ENCODE results near the gene LYRM1.
"Not testable (repeated sequence)": the region's sequence is repeated elsewhere in the genome, so short reads cannot be mapped to it uniquely, and the experiment has no call there.

LYRM1 gene

DNA sequence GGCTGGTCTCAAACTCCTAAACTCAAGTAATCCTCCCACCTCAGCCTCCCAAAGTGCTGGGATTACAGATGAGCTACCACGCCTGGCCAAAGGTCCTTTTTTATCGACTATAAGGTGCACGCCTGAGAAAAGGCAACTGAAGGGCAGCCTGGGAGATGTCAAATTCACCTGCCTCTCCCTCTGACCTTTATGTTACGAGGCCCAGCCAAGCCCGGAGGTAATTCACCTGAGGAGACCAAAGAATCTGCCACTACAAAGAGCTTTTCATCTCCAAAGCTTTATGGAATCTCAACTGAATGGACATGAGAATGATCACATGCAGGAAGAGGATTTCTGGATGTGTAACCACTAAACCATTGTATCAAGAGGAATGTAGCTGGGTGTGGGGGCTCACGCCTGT is 37.2 kb downstream of the LYRM1 start:
- no peak for DNase-seq (ENCODE audit: low spot score)

DNA sequence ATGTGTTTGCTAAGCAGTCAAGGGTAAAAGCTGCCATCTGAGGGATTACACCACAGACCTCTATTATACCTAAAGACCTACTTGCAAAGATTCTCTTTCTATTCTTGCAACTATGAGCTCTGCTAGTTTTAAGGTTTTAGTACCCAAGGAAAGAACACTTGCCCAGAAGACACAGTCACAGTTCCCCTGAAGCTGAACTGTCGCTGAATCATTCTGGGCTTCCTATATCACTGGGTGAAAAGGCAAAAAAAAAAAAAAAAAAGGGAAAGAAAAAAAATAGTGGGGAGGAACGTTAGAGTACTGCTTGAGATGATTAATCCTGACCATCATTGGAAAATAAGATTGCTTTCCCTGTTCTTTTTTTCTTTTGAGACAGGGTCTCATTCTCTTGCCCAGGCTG is 37.9 kb downstream of the LYRM1 start:
- DNase-seq (ENCODE audit: low spot score), result no peak

DNA sequence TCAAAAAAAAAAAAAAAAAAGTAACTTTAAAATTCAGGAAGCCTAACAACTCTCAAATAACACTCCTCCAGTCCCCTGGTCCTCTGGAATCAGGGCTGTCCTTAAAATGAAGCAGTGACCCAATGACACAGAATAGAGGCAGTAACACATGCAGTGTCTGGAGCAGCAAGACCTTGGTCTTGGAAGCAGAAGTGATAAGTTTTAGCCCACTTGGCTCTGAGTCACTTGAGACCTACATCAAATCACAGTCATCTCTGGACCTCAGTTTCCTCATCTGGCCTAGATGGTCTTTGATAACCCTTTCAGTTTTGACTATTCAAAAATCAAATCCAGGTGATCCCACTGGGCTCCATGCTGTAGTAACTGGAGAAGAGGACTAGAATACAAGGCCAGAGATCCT is 39.0 kb downstream of the LYRM1 start:
- DNase-seq (ENCODE audit: low spot score), result no peak

DNA sequence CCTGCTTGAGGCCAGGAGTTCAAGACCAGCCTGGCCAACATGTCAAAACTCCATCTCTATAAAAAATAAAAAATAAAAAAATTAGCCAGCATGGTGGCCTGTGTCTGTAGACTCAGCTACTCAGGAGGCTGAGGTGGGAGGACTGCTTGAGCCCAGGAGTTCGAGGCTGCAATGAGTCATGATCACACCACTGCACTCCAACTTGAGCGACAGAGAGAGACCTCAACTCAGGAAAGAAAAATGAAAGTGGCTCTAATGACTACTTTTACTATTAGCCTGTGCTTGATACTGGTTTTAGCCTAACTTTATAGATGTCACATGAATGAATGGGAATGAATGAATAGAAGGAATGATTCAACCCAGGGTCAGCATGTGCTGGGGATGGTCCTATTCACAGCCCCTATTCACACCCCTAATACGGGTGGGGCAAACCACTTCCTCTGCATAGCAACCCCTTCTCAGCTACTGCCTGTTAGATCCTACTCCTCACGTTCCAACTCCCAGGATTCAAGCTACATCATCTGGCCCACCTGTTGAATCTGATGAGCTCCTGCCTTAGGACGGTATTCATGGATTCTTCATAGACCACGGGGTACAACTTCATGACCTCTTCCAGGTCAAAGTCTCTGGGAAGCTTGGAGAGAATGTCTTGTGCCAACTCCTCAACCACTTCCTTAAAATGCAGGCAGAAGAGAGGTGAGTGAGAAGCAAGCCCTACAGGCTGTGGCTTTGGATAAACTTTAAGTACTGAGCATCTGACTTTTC is 40.5 kb downstream of the LYRM1 start:
- DNase-seq (ENCODE audit: low spot score), result no peak

DNA sequence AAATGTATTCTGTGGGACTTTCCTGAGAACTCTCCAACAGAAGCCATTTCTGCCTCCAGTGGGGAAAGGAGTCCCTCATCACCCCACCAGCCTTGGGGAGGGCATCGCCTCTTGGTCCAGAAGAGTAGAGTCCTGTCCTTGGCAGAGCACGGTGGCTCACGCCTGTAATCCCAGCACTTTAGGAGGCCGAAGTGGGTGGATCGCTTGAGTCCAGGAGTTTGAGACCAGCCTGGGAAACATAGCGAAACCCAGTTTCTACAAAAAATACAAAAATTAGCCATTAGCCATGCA is 41.0 kb downstream of the LYRM1 start:
- DNase-seq (ENCODE audit: low spot score), result no peak

DNA sequence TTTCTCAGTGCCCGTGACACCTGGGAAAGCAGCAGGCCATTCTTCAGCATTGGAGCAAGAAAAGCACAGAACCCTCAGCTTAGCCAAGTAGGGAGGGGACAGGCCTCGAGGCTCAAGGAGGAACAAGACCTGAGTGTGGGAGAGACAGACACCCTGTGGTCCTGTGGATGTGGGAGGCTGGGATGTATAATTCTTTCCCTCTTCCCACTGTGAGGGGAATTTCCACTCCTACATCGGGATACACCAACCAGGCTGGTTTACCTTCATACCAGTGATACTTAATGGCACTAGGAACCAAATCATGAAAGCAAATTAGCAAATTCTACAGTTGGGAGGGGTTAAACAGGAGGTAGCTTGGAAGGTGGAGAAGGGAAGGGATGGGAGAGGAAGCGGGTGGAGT is 41.7 kb downstream of the LYRM1 start:
- no peak for DNase-seq (ENCODE audit: low spot score)

DNA sequence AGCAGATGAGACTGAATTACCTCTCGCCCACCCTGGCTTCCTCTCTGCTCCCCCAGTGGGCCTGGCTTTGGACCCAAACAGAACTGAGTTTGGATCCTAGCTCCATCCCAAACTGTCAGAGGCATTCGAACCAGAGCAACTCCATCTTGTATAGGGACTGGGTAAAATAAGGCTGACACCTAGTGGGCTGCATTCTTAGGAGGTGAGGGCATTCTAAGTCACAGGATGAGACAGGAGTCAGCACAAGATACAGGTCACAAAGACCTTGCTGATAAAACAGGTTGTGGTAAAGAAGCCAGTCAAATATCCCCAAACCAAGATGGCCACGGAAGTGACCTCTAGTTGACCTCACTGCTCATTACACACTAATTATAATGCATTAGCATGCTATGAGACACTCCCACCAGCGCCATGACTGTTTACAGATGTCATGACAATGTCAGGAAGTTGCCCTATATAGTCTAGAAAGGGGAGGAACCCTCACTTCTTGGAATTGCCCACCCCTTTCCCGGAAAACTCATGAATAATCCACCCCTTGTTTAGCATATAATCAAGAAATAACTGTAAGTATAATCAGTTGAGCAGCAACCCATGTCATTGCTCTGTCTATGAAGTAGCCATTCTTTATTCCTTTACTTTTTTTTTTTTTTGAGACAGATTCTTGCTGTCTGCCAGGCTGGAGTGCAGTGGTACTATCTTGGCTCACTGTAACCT is 44.4 kb downstream of the LYRM1 start:
- DNase-seq (ENCODE audit: low spot score), result no peak

DNA sequence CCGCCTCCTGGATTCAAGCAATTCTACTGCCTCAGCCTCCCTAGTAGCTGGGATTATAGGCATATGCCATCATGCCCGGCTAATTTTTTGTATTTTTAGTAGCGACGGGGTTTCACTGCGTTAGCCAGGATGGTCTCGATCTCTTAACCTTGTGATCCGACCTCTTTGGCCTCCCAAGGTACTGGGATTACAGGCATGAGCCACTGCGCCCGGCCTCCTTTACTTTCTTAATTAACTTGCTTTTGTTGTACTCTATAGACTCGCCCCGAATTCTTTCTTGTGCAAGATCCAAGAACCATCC is 45.0 kb downstream of the LYRM1 start:
- not testable (repeated sequence) for DNase-seq (ENCODE audit: low spot score)

DNA sequence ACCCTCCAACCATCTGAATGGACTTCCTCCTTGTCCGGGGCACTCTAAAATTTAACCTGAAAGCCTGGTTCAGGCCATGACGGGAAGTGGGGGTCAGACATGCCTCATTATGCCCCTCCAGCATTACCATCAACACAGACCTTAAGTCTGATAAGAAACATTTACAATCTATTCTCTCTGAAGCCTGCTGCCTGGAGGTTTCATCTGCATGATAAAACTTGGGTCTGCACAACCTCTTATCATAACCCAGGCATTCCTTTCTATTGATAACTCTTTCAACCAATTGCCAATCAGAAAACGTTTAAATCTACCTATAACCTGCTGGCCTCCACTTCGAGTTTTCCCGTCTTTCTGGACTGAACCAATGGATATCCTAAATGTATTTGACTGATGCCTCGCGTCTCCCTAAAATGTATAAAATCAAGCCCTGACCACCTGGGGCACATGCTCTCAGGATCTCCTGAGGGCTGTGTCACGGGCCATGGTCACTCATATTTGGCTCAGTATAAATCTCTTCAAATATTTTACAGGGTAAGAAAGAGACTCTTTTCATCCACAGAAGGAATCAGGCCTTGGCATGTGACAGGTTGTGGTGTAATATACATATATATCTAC is 45.6 kb downstream of the LYRM1 start:
- DNase-seq (ENCODE audit: low spot score), result no peak

DNA sequence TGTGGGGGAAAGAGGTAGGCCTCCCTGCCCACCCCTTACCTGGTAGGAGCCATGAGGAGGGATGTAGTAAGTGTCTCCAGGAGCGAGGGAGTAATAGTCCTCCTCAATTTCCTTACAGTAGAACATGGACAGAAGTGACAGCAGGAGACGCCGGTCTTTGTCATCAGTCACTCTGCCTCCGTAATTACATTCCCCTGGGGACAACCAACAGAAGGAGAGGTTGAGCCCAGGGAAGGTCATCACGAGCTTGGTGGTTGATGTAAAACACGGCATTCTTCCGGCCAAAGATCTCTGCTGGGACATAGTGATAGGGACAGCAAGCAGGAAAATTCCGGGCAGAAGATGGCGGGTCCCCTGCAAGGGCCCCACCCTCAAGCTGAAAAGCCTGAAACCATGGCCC is 47.9 kb downstream of the LYRM1 start:
- no peak for DNase-seq (ENCODE audit: low spot score)

DNA sequence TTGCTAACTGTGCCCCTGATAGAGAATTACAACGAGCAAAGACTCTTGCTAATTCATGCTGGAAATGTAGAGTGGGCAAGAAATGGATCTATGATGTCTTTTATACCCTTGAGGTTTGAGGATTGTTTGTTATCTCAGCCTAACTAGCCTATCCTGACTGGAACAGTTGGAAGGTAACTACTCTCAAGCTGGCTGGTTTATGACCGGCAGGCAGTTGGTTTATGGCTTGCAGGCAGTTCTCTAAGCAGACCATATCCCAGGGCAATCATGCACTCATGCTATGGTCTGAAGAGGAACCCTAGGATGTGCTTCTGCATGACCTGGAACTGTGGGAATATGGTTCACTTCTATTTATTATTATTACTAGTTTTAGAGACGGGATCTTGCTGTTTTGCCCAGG is 49.1 kb downstream of the LYRM1 start:
- DNase-seq (ENCODE audit: low spot score), result no peak

DNA sequence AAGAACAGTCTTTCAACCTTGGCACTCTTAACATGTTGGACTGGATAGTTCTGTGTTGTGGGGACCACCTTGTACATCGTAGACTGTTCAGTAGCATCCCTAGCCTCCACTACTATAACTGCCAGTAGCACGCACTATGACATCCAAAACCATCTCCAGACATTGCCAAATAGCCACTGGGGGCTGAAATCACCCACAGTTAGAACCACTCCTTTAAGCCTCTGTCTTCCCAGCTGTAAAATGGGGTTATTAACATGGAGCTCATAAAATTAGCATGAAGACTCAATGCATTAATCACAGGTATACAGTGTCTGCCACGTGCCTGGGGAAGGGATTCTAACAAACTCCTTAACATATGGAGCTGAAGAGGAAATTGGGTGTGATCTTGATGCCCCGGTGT is 49.7 kb downstream of the LYRM1 start:
- no peak for DNase-seq (ENCODE audit: low spot score)

DNA sequence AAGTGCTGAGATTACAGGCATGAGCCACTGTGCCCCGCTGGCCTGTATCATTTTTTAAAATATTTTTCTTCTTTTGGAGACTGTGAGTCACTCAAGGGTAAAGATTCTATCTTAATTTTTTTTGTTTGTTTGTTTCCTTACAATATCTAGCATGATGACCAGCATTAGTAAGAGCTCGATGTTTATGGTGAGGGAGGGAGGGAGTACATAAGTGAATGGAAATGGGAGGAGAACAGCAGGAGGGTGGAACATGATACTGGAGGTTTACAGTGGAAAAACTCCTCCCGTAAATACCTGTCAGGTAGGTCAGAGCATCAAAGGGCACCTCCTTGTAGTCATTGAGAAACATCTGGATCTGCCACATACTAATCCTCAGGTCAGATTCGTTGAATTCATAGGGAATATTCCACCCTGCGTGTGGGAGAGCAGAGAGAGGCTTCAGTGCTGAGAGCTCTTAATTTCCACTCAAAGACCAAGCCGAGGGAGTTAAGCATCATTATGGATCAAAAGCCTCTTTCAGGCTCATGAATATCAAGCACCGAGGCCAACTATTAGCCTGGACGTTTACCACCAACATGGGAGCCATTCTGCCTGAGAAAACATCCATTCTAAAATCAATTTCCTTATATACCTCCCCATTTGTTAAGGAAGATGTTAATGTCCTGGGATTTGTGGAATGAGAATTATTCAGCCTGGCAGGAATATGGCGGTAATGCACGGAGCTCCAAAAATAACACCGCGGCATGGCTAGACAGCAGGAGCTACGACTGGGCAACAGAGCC is 51.8 kb downstream of the LYRM1 start:
- DNase-seq (ENCODE audit: low spot score), result no peak

DNA sequence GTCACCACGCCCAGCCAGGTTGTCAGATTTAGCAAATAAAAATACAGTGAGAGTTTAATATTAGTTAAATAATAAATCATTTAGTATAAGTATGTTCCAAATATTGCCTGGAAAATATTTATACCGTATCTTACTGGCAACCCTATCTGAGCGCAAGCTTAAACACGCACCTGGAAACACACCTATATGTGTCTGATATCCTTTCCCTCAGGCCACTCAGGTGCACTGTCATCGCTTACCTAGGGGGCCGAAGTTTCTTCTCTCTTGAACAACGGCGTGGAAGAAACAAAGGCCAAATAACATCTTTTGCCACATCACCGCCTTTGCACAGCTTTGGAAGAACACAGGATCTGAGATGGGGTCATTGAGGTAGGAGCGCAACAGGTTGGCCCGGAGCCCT is 54.0 kb downstream of the LYRM1 start:
- DNase-seq (ENCODE audit: low spot score), result no peak

DNA sequence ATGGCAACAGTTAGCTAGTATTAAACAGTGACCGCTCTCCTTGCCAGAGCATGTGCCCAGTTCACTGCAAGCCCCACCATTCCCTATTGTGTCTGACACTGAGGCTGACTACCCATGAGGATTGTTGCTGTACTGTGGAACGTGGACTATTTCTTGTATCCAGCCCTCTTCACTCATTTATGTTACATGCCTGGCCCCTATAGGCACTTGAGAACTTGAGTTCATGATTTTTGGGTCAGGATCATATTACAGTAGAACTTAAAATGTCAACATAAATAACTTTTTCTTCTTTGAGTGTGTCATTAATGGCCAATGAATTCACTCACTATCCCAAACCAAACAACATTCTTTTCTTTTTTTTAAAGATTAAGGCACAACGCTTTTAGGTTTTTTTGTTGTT is 55.7 kb downstream of the LYRM1 start:
- DNase-seq (ENCODE audit: low spot score), result no peak

DNA sequence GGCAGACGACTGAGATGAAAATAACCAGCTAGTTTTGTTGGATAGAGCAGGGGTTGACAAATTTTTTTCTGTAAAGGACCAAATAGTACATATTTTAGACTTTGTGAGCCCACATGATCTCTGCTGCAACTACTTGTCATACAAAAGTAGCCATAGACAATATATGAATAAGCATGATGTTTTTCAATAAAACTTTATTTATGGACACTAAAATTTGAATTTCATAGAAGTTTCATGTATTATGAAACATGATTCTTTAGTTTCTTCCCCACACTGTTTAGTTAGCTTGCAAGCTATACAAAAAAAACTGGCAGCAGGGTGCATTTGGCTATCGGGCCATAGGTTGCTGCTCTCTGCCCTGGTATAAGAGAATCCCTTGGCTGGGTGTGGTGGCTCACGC is 56.6 kb downstream of the LYRM1 start:
- no peak for DNase-seq (ENCODE audit: low spot score)

DNA sequence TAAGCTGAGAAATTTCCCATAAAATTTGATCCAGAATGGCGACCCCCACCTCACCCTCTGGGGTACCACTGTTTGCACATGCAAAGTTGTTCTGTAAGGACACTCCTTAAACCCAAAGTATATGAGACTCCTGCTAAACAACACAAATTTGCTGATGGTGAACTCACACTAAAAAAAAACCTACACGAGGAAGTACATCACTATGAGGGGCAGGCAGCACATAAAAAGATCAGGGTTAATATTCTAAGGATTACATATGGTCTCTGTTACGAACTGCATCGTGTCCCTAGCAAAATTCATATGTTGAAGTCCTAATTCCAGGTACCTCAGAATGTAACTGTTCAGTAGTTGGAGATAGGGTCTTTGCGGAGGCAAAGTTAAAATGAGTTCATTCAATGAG is 60.3 kb downstream of the LYRM1 start:
- DNase-seq (ENCODE audit: low spot score), result no peak

DNA sequence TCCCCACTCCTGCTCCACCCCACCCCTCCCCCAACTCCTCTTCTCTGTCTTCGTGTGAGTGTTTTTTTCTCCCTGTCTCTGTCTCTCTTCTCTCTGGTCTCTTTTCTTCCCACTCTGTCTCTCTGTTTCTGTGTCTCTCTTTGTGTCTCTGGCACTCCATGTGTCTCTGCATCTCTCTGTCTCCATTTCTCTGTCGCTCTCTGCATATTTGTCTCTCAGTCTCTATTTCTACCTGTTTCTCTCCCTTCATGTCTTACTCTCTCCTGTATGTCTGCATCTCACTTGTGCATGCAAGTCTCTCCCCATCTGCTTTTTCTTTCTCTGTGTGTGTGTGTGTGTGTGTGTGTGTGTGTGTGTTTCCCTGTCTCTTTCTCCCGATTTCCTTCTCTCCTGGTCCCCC is 68.2 kb downstream of the LYRM1 start:
- no peak for DNase-seq (ENCODE audit: low spot score)

DNA sequence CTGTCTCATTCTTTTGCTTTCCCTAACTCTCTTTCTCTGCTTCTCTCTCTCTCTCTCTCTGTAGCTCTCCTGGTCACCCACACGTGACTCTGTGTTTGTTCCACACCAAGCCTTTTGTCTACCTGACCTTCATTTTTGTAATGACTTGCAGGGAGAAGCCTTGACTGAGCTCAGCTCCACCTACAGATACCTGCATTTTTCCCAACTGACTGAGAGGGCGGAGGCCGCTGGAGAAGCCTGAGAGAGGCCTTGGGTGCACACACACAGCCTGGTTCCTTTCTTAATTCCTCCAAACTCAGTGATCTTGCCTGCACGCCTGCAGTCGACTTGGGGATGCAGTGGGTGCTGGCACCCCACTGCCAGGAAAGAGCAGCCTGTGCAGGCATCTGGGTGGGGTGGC is 68.8 kb downstream of the LYRM1 start:
- no peak for DNase-seq (ENCODE audit: low spot score)

DNA sequence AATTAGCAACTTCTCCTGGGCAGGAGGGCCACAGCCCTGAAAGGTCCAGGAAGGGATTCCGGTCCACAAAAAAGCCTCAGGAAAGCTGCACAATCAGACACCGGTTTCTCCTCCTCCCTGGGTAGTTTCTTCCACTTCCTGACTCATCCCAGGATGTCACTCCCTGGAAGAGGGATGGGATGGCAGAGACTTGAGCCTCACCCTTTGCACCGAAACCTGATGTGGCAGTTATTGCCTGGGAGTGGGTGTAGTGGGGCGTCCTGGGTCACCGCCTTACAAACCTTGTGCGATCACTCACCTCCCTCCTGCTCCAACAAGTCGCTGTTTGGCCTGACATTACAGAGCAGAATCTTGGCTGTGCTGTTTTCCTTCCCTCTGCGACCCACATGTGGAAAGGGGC is 70.8 kb downstream of the LYRM1 start:
- DNase-seq (ENCODE audit: low spot score), result no peak

DNA sequence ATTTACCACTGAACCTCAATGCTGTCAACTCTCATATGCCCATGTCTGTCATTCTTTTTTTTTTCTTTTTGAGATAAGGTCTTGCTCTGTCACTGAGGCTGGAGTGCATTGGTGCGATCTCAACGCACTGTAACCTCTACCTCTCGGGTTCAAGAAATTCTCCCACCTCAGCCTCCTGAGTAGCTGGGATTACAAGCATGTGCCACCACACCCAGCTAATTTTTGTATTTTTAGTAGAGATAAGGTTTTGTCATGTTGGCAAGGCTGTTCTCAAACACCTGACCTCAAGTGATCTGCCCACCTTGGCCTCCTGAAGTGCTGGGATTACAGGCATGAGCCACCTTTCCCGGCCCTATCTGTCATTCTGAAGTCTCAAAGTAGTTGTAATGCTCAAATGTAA is 72.6 kb downstream of the LYRM1 start:
- not testable (repeated sequence) for DNase-seq (ENCODE audit: low spot score)

All from hematopoietic multipotent progenitor cell treated with erythropoietin and hydrocortisone succinate and interleukin-3 and kit ligand, for 17 days (in vitro differentiated cells).